Endometrial microvascular endothelial cells (primary cell): ENCODE measurements around the gene UBE2G2. TPM values are rescaled to one million over a fixed set of nuclear protein-coding genes. Genes with fewer than 3 reads are reported as not detected.

ENCODE experiments used
- in situ Hi-C: cut with HindIII; loops from 2 replicates; pipeline ENCODE4 v1.10.0; 2017; ENCODE audit warnings: low sequenced_read_pairs, low pct_unique_long_range_greater_than_20kb; ENCODE audit errors: inconsistent ontology term
- total RNA-seq: library from RNA; depleted of rRNA; stranded (reverse); fragments of >200 nt; gene quantifications from one replicate; pipeline ENCODE4 v1.2.3, GENCODE V29; 2015; ENCODE audit errors: inconsistent ontology term

UBE2G2 gene
- total RNA-seq, 1 donor from 2014 or later, result 102 TPM

GRCh38 chr21:44722731-44723130, 78.9 kb downstream of the UBE2G2 start:
- in situ Hi-C loops, result no loop called here

- in situ Hi-C loops, result no loop called here
Measured at GRCh38 chr21:44720170-44720569, 81.5 kb downstream of the UBE2G2 start.

Other genes starting within 250 kb of the UBE2G2 start
- not detected for gene KRTAP10-3, start 243.0 kb downstream of the UBE2G2 start, total RNA-seq
- not detected for gene KRTAP10-4, start 228.1 kb downstream of the UBE2G2 start, total RNA-seq
- gene KRTAP10-5, start 221.2 kb downstream of the UBE2G2 start, total RNA-seq, result not detected
- gene KRTAP10-6, start 209.3 kb downstream of the UBE2G2 start, total RNA-seq, result not detected
- gene KRTAP10-7, start 201.2 kb downstream of the UBE2G2 start, total RNA-seq, result not detected
- gene KRTAP10-8, start 189.7 kb downstream of the UBE2G2 start, total RNA-seq, result not detected
- gene KRTAP10-9, start 174.7 kb downstream of the UBE2G2 start, total RNA-seq, result not detected
- gene KRTAP10-10, start 164.5 kb downstream of the UBE2G2 start, total RNA-seq, result not detected
- gene KRTAP10-11, start 155.4 kb downstream of the UBE2G2 start, total RNA-seq, result not detected
- gene KRTAP12-4, start 147.2 kb downstream of the UBE2G2 start, total RNA-seq, result not detected
- gene KRTAP12-3, start 143.9 kb downstream of the UBE2G2 start, total RNA-seq, result not detected
- not detected for gene KRTAP12-2, start 134.9 kb downstream of the UBE2G2 start, total RNA-seq
- not detected for gene KRTAP12-1, start 119.7 kb downstream of the UBE2G2 start, total RNA-seq
- not detected for gene KRTAP10-12, start 104.6 kb downstream of the UBE2G2 start, total RNA-seq
- gene TSPEAR, start 90.2 kb downstream of the UBE2G2 start, total RNA-seq, result not detected
- gene SUMO3, start 16.2 kb upstream of the UBE2G2 start, total RNA-seq, result 82.4 TPM
- gene PTTG1IP, start 71.9 kb upstream of the UBE2G2 start, total RNA-seq, result 494 TPM
- gene ITGB2, start 119.1 kb upstream of the UBE2G2 start, total RNA-seq, result not detected
- 33.3 TPM for gene SLX9, start 138.2 kb upstream of the UBE2G2 start, total RNA-seq